Right forelimb (tissue), 1 donor: ENCODE data around the gene TBL3.
A peak's percentile ranks its signal among the peaks of the same experiment; 100 is the strongest.

ENCODE experiments used
- DNase-seq: peaks from one replicate; pipeline ENCODE4 v3.0.0-alpha.2; 2018

The TBL3 gene

DNA sequence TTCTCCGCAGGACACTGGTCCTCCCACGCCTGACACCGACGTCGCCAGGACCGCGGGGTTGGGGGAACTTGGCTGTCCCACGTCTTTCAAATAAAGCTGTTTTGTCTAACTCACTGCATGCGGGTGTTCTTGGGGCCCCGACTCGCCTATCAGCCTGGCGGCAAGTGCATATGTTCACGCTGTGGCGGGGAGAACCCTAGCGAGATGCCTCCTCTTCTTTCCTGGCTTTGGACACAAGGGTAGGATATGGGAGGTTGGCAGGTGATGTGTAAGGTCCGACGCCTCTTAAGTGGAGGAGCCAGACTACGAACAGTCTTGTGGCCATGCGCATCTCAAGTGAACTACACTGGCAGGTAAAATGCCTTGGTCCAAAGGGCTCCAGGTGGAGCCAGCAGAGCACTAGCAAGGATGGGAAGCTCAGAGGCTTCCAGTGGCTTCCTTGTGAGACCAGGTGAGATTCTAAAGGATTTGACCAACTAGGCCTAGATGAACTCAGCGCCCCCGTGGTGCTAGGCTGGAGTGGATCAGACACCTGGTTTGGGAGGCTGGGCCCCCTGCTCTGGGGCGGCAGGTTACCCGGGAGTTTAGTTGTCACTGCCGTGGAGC, 6.4 kb upstream of the TBL3 start:
- peak; percentile 59 for DNase-seq

DNA sequence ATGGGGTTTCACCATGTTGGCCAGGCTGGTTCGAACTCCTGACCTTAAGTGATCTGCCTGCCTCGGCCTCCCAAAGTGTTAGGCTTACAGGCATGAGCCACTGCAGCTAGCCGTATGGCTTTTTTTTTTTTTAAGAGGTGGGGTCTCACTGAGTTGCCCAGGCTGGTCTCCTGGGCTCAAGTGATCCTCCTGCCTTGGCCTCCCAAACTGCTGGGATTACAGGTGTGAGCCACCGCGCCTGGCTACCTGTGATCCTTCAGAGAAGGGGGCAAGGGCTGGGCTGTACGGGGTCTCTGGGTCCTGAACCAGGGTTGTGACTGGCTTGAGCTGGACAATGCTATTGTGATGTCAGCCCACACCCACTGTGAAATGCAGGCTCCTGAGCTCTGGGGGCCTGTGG, 5.4 kb upstream of the TBL3 start, which contains the start of gene RNF151:
TSS of gene RNF151 (plus strand) at position 397 of the 400 bp plus-strand sequence. CDS start 26 bp downstream, outside the sequence.
- no peak for DNase-seq

DNA sequence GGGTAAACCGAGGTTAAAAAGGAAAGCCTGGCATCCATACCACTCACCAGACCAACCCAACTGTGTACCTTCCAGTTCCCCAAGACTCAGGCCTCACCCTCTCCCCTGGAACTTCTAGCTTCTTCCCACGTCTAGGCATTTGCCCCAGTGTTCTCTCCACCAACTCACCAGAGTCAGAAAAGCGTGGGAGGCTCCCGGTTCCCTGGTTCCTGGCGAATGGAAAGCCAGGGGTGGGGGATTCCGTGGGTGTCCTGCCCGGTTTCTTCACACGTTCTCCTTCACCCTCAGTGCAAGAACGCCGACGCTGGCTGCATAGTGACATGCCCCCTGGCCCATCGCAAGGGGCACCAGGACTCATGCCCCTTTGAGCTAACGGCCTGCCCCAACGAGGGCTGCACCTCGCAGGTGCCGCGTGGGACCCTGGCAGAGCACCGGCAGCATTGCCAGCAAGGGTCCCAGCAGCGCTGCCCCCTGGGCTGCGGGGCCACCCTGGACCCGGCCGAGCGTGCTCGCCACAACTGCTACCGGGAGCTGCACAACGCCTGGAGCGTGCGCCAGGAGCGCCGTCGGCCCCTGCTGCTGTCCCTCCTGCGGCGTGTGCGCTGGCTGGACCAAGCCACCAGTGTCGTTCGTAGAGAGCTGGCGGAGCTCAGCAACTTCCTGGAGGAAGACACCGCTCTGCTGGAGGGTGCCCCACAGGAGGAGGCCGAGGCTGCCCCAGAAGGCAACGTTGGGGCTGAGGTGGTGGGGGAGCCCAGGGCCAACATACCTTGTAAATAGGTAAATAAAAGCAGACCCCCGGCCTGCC, 3.5 kb upstream of the TBL3 start:
- no peak for DNase-seq

DNA sequence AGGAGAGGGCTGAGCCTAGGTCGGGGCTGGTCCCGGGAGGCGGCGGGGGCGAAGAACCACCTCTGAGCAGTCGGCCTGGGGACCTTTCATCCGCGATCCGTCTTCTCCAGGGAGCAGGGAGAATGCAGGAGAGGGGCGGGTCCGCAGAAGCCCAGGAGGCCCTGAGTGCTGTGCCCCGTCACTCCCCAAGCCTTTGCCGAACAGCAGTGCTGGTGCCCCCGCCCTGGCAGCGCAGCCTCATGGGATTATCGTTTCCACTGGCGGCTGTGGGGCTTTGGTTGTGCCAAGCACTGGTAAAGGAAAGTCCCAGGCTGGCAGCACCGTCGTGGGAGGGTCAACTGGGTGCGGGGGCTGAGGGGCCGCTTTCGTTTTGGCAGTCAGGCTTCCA, 631 bp downstream of the TBL3 start:
- DNase-seq: peak; percentile 42

DNA sequence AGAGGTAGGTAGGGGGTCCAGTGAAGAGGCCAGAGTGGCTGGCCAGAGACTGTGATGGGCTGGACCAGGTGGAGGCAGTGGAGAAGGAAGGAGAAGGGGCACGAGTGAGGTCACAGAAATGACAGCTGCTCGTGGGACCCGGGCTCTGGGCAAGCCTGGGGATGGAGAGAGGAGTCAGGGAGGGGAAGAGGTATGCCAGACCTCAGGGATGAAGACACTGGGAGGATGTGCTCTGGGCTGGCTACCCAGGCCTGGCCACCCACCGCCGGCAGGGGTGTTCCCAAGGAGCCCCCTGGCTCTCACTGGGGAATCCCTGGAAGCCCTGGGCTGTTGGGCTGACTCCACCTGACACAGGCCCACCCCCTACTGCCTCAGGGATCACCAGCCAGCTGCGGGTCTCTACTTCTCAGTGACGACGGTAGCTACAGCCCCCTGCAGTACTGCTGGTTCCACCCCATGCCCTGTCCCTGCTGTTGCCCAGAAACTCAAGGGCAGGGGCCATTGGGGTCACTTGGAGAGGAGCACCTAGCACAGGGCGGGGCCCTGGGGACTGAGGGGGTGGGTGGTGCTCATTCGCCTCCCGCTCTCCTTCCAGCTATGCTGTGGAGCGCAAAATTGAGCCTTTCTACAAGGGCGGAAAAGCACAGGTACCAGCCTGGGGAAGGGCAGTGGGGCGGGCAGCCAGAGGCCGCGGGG, 1.8 kb downstream of the TBL3 start:
- no peak for DNase-seq

DNA sequence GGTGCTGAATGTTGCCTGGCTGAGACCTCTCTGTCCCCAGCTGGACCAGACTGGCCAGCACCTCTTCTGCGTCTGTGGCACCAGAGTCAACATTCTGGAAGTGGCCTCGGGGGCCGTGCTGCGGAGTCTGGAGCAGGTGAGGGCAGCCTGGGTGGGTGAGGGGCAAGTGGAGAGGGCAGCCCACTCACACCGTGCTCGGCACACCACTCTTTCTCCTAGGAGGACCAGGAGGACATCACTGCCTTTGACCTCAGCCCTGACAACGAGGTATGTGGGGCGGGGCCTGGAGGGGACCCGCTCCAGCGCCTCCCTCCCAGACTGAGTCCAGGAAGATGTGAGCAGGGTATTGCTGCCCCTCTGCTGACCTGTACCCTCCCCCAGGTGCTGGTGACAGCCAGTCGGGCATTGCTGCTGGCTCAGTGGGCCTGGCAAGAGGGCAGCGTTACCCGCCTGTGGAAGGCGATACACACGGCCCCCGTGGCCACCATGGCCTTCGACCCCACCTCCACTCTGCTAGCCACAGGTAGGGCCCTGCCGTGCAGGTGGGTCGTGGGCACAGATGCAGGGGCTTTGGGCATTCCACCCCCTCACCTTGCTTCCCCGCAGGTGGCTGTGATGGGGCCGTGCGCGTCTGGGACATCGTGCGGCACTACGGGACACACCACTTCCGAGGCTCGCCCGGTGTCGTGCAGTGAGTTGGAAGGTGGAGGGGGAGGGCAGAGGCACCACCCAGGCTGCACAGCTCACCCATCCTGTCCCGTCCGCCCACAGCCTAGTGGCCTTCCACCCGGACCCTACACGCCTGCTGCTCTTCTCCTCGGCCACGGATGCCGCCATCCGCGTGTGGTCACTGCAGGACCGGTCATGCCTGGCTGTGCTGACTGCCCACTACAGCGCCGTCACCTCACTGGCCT, 2.6 kb downstream of the TBL3 start:
- DNase-seq: no peak

DNA sequence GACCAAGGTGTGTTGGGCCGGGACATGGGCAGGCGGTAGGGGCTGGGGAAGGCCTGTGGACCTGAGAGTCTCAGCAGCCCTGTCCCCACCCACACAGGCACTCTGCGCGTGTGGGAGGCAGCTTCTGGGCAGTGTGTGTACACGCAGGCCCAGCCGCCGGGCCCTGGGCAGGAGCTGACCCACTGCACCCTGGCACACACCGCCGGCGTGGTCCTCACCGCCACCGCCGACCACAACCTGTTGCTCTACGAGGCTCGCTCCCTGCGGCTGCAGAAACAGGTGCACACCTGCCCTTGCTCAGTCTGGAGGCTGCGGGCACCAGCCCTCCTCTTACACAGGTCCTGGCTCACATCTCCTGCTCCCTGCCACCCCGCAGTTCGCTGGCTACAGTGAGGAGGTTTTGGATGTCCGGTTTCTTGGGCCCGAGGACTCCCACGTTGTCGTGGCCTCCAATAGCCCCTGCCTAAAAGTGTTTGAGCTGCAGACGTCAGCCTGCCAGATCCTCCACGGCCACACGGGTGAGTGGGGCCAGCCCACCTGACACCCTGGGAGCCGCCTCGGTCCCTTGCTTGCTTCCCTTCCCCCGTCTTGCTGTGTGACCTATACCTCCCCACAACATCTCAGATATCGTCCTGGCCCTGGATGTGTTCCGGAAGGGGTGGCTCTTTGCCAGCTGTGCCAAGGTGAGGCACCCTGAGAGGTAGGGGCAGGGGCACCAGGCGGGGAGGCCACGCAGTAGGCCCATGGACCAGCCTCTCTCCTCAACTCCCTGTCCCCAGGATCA, 3.8 kb downstream of the TBL3 start:
- DNase-seq: no peak

DNA sequence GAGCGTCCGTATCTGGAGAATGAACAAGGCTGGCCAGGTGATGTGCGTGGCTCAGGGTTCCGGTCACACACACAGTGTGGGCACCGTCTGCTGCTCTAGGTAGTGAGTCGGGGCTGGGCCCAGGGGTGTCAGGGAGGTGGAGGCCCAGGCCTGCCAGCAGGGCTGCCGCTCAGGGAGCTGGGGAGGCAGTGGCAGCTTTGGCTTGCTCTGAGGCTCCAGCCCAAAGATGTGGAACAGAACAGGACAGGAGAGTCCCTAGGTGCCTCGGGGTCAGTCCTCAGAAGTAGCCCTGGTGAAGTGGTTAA, 4.3 kb downstream of the TBL3 start:
- no peak for DNase-seq

DNA sequence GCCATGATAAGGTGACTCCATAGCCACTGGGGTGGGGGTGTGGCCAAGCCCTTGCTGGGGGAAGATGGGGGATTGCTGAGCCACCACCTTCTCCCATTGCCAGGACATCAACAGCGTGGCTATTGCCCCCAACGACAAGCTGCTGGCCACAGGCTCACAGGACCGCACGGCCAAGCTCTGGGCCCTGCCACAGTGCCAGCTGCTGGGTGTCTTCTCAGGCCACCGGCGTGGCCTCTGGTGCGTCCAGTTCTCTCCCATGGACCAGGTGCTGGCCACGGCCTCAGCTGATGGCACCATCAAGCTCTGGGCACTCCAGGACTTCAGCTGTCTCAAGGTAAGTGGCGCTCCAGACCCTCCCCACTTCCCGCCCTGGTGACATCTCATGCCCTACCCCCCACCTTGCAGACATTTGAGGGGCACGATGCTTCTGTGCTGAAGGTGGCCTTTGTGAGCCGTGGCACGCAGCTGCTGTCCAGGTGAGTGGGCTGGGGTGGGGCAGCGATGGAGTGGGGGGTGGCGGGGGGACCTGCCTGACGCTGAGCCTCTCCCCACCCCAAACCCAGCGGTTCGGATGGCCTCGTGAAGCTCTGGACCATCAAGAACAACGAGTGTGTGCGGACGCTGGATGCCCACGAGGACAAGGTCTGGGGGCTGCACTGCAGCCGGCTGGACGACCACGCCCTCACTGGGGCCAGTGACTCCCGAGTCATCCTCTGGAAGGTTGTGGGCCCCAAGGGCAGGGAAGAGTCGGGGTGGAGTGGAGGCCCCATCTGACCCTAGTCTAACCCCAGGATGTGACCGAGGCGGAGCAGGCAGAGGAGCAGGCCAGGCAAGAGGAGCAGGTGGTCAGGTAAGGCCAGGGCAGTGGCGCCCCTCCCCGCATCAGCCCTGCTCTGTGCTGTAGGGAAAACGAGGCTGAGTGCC, 5.4 kb downstream of the TBL3 start:
- no peak for DNase-seq

DNA sequence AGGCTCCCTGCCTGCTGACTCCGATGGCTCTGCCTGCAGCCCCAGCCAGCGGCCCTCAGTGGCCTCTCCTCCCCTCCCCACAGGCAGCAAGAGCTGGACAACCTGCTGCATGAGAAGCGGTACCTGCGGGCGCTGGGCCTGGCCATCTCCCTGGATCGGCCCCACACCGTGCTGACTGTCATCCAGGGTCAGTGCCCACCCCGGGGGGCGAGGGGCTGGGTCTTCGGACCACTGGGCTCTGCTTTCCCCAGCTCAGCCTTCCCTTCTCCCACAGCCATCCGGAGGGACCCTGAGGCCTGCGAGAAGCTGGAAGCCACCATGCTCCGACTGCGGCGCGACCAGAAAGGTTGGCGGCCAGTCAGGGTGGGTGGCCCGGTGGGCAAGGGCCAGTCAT, 6.0 kb downstream of the TBL3 start:
- DNase-seq: no peak

DNA sequence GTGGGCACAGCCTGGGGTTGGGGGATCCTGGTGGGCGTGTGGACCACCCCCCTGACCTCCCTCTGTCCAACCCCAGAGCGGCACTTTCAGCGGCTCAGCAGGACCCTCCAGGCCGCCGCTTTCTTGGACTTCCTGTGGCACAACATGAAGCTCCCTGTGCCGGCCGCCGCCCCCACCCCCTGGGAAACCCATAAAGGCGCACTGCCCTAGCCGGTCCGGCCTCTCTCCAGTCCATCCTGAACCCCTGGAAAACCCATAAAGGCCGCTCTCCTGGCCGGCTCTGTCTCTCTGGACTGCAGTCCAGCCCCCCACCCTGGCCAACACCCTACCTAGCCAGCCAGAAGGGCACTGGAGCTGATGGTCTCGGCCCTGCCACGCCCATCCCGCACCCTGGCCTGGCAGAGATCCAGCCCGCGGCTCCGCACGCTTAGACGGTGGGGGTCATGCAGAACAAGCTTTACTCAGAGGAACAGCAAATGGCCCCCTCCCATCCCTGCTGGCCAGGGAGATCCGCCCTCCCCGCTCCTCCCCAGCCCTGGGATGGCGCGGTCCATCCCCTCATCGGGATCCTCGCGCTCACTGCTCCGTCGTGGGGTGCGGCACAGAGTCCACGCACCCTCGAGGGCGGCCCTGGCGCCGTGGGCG, 6.7 kb downstream of the TBL3 start:
- DNase-seq: no peak

DNA sequence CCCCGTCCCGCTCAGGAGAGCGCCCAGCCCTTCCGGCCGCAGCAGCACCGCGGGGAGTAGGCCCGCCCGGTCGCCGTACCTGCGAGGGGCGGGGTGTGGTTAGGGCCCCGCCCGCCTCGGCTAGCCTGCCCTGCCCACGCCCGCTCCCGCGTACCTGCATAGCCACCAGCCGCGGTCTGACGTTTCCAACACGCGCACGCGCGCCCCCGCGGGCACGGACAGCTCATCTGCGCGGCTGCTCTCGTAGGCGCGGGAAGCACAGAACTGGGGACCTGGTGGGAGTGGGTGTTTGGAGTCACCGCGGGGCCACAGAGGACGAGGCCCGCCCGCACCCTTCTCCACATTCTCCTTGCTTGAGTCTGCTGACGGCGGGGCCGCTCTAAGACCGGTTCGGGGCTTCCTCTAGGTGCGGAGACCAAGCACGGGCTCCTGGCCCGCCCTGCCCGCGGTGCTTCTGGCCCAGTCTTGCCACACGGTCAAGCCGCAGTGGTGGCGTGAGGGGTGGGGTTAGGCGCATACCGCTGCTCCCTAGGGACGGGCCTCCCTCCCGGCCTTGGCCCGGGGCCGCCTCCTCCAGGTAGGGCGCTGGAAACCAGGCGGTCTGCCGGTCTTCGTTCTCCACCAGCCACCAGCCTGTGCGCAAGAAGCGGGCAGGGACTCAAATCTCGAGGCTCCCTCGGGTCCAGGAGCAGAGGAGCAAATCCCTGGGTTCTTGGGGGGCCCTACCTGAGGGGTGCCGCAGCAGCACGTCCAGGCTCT, 7.6 kb downstream of the TBL3 start:
- no peak for DNase-seq

DNA sequence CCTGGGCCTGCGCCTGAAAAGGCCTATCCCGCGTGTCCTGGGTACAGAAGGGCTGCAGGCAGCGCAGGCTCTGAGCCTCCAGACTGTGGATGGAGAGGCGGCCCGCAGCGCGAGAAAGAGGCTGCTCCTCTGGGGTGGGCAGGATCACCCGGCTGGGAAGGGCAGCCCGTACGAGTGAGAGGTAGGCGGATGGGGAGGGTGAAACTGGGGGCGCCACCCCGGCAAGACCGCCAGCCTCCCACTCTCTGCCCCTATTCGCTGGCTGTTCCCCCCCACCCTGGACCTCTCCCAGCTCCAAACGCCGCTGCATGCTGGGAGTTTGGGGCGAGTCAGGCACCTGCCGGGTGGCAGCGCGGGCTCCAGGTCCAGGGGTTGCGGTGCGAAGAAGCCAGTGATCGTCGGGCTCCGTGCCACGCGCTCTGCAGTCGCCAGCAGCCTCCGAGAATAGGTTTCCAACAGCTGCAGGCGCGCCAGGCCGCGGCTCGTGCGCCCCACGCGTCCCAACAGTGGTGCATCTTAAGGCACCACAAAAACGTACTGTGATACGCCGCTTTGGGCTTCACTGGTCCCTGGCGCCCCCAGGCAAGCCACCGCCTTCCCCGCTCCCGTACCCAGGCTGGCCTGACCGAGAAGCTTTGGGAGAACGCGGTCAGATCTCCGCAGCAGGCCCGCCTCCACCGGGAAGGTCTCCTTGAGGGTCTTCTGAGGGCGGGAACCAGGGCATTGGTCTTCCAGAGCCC, 8.3 kb downstream of the TBL3 start:
- DNase-seq: no peak

DNA sequence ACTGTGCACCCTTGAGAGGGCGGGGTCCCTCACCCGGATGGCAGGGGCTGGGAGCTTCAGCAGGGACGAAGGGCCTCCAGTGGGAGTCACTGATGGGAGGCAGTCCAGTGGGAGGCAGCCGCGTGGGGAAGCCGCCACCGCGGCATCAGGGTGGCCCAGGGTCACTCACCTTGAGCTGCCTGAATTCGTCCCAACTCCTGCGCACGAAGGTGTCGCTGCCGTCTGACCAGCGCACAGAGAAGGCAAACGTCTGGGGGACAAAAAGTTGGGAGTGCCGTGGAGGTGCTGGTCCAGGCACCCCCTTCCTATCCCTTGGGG, 8.9 kb downstream of the TBL3 start:
- no peak for DNase-seq

DNA sequence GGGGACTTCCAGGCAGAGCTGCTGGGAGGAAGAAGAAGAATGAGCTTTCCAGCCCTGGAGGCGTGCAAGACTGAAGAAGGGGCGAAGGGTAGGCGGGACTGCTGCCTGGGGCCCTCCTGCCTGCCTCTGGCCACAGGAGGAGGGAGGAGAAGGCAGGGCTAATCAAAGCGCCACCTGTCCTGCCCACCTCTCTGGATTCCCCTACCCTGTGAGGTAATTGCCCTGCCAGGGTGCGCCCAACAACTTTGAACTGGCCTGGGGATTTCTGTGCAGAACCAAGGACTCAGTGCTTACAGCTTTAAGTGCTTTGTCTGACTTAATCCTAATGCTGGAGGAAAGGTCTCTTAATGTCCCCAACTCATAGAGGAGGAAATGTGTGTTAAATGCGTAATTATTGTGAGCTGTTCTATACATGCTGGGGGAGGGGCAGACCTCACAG, 9.6 kb downstream of the TBL3 start, which contains the start of gene NOXO1:
TSS of gene NOXO1 (minus strand) at position 72 of the 439 bp plus-strand sequence. CDS start 290 bp downstream, outside the sequence.
- DNase-seq: no peak

DNA sequence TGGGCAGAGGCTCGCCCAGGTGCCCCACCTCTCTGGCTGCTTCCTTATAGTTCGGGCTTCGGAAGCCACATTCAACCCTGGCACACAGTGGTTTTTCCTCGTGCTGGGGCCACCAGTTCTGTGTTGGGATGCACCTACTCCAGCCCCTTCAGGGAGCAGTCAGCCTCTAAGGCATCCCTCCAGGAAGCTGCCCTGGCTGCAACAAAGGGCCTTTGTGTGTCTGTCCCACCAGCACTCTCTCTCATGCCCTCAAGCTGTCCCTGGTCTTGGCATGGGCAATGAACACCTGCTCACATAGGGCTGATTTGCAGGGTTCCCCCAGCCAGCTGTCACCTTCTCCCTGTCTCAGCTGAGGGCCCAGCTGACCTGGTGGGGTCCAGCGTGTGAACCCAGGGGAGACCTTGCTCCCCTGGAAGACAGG, 10.2 kb downstream of the TBL3 start:
- DNase-seq: no peak

DNA sequence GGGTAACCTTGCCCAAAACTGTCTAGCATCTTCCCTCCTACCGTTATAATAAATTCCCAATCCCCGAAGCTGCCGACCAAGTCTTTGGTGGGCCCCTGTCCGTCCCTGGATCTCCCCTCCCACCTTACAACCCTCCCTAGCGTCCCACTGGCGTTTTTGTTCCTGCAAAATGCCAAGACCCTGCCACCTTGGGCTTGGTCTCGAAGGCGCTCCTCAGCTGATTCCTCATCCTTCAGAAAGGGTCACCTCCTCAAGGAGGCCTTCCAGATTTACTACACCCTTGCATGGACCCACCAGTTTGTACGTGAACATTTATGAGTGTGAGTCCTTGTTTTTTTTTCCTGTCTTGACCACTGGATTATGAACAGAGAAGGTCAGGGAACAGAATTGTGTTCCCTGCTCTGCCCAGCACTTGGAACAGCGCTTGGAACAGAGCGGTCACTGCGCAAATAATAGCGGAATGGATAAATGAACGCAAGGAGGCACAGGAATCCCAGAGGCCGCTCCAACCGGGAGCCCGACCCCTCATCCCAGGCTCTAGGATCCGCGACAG, 11.2 kb downstream of the TBL3 start:
- DNase-seq: no peak

DNA sequence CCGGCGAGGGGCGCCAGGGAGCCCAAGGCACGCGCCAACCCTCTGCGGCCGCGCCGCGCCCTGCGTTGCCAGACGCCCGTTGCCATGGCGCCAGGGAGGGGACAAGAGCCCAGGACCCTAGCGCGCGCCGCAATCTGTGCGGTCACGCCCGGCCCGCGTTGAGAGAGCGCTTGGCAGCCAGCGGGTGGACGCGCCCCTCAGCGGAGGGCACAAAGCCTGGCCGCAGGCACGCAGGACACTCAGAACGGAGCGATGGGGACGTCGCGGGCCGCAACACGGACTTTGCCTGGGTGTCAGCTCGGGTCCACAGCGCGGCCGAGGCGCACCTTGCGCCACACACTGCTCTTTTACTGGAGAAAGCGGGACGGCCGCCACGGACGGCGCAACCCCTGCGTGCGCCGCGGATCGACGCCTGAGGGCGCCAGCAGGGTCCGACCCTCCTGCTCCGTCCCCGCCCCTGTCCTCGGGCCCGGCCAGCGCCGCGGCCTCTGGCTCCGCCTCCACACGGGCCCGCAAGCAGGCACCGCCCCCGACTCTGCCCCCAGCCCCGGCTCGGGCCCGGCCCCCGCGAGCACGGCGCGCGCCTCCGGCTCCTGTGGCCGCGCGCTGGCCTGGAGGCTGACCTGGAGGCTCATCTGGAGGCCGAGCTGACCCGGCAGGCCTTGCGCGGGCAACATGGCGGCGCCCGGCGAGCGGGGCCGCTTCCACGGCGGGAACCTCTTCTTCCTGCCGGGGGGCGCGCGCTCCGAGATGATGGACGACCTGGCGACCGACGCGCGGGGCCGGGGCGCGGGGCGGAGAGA, 11.9 kb downstream of the TBL3 start, which contains the start of gene GFER:
TSS of gene GFER (plus strand) at position 650 of the 803 bp plus-strand sequence. CDS start at position 676, 26 bp downstream.
- DNase-seq: peak; percentile 94
